Stimulated activated CD4-positive, alpha-beta T cell treated with anti-CD3 and anti-CD28 coated beads, Interleukin-4, amount 100 ng/mL, for 48 hours (primary cell): ENCODE data around the gene TM4SF20.
A peak's percentile ranks its signal among the peaks of the same experiment; 100 is the strongest.
"Not testable (repeated sequence)": the region's sequence is repeated elsewhere in the genome, so short reads cannot be mapped to it uniquely, and the experiment has no call there.

Source experiments
- DNase-seq, 2 donors: peaks; one replicate each; pipeline ENCODE4 v3.0.0-alpha.2; 2020; ENCODE audit warnings: low read depth in 2 of 2

The TM4SF20 gene

DNA sequence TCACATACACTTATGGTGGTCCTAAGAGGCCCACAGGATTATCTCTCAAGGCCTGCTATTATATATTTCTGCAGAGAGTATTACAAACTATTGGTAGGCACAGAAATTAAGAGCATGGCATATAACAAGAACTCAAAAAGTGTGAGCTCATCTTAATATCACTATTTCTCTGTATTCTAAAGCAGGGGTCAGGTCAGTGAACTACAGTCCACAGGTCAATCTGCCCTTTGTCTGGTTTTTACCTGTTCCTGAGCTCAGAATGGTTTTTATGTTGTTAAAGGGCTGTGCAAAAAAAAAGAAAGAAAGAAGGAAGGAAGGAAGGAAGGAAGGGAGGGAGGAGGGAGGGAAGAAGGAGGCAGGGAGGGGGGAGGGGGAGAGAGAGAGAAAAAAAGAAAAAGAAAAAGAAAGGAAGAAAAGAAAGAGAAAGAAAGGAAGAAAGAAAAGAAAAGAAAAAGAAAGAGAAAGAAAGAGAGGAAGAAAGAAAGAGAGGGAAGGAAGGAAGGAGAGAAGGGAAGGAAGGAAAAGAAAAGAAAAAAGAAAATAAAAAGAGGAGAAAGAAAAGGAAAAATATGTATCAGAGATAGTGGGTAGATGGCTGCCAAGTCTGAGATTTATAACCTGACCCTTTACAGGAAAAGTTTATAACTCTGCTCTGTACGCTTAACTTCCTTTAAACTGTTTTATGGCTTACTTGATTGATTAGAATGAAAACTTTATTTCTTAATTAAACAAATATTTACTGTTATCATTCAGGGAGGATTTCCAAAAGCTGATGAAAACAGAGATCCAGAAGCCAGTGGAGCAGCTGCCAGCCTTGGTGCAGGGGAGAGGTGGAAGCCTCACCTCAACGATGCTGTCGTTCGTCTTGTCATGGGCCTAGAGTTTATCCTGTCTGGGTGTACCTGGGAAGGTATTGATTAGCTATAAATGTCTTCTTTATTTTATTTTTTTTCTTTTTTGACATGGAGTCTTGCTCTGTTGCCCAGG, 19.9 kb upstream of the TM4SF20 start:
- DNase-seq = no peak

DNA sequence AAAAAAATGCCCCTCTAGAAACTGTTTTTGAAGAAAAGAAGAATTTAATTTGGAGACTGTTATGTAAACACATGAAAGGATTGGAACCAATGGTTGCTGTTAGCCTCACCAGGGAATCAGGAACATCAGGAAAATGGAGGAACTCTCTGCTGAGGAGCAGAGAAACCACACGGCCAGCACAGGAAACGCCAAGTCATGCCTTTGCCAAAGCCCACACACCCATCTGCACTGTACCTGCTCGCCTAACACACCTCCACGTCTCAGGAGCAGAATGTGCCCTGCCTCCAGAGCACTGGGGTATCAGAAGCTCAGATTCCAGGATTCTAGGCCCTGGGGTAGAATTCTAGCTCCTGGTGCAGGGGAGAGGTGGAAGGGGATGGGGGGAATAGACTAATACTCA, 18.5 kb upstream of the TM4SF20 start:
- DNase-seq = no peak

DNA sequence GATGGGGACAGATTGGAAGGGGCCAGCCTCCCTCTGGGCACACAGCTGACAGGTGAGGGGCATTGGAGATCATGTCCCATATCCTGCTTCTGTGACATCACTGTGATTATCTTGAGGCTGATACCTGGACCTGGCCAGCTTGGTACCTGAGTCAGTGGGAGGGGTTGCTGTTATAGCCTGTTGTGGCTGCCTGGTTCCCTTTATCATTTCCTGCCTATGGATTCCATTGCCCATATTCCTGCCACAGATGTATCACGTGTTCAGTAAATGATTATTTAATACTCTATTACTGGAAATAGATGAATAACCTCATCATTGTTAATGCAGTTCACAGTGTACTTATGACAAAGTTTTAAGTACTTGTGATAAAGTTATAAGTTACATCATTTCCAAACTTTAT, 16.4 kb upstream of the TM4SF20 start:
- no peak for DNase-seq

DNA sequence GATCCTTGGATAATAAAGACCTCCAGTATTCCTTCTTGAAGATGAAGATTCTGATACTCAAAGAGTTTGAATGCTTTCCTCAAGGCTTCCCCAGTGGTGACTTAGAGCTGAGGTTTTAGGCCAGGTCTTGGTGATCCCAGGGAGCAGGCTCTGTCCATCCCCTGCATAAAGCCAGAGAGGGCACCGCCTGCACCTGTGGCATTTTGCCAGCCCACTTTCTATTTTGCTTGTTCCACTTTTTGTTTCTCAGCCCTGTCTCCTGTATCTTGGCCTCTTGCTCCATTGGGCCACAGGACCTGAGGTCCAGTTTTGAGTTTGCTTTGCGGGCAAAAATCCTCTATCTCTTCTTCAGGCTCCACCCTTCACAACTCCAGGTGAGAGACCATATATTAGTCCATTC, 15.3 kb upstream of the TM4SF20 start:
- no peak for DNase-seq

DNA sequence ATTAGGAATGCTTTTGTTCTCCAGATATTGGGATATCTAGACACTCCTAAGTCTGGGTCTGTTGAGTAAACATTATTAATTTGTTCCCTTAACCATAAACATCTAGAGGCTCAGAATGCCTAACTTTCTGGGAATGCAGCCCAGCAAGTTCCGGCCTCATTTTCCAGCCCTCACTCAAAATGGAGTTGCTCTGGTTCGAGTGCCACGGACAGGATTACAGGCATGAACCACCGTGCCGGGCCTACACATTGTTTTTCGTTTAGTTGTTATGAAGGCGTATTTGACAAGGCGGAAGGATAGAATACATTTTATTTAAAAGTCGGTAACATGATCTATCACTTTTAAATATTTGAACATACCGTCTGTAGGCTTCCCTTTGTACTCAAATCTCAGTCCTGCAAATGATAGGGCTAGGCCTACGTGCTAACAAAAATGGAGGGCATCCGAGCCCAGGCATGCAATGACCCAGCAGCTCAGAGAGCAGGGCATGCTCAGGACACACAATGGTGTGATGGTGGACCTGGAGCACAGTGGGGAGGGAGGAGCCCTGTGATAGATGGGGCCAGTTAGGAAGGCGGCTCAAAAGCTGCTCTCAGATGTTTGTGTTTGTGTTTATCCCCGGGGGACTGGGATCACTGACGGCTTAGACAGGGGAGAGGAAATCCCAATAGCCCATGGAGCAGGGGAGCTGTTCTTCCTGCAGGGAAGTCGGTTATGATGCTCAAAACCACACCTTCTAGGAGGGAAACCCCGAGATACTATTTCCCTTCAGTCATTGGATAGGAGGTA, 11.6 kb upstream of the TM4SF20 start:
- DNase-seq = no peak

DNA sequence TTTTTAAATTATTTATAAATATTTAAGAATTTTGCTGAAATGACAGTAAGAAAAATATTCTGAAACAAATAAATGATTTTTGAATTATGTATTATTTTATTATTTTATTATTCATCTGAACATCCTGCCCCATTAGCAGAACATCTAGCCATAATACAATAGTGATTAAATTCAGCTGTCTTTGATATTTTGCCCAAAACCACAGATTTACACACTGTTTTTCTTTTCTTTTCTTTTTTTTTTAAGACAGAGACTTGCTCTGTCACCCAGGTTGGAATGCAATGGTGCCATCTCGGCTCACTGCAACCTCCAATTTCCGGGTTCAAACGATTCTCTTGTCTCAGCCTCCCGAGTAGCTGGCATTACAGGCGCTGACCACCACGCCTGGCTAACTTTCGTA, 10.6 kb upstream of the TM4SF20 start:
- no peak for DNase-seq

DNA sequence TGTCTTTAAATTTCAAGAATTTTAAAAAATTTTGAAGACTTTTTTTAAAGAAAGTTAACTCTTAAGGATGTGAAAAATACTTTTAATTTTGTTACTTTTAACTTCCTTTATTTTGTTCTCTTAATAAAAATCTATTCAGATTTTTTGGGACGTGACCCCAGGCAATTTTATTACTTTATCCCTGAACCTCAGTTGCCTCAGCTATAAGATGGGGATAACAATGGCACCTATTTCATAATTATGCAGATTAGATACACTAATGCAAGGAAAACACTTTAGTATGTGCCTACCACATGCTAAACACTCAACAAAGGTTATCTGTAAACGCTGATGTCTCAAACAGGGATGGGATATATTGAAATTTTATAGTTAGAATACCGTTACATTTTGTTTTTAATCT, 10.1 kb upstream of the TM4SF20 start:
- DNase-seq = no peak

DNA sequence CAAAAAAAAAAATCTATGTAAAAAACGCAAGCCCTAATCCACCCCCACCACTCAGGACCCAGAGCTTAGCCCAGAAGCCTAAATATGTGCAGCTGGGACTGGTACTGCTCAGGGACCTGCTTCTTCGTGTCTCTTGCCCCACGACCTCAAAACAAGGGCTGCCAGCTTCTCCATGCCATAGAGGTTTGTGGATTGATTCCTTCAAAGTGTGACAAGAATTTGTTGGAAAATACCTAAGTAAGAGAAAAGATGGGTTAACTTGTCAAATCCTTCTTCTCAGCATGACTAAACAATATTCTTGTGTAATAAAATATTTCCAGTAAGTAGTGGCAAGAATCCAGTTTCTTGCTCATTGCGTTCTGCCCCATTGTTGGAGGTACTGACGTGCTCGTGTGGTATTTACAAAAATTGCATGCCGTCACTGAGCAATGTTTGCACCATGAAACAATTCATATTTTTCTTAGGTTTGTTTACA, 9.5 kb upstream of the TM4SF20 start:
- DNase-seq = no peak

DNA sequence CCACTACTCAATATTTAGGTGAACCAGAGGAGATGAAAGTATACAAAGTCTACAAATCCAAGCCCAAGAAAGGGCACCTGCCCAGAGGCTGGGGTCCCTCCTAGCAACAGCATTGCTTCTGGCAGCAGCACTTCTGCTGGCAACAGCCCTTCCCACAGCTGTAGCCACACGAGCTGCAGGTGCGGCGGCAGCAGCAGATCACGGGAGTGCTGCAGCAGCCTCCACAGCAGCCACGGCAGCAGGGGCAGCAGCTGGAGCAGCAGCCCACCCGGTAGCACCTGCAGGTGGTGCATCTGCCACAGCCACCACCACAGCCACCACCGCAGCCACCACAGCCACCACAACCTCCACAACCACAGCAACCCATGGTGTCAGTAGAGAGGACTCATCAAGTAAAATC, 8.5 kb upstream of the TM4SF20 start, which contains the start of gene SCYGR1:
Gene SCYGR1, minus strand, starts transcription at position 367 of the 400 bp plus-strand sequence. Its CDS starts 0 bp downstream, at position 367.
- DNase-seq = not testable (repeated sequence)

DNA sequence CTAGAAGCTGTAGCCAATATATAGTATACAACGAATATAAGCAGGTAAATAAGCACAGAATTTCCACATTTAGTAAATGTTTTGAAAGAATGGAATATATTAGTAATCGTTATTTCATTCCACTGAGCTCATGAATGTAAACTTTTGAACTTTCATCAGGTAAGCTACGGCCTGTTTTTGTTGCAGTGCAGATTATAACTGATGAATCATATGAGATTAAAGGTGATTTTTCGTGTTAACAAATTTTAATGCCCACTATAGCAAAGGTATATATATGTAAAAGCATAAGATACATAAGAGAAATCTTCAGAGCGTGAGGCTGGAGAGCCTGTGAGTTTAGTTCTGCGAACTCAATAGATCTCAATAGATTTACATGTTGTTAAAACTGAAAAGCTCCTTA, 7.5 kb upstream of the TM4SF20 start:
- no peak for DNase-seq

DNA sequence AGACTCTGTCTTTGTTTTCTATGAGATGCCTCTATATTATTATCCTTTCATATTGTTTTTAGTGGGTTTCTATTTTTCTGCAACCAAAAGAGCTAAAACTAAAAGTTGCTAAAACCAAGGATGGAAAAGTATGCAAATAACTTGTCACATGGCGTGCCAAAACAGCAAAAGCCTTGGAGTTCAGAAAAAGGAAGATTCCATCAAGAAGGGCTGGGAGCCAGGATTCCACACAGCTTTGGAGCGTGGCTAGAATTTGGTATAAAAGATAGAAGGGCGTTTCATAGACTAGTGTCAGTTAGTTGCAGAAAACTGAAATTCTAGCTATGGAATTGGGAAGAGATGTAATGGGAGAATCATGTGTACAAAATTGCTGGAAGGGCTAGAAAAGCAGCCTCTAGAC, 4.6 kb upstream of the TM4SF20 start:
- no peak for DNase-seq

DNA sequence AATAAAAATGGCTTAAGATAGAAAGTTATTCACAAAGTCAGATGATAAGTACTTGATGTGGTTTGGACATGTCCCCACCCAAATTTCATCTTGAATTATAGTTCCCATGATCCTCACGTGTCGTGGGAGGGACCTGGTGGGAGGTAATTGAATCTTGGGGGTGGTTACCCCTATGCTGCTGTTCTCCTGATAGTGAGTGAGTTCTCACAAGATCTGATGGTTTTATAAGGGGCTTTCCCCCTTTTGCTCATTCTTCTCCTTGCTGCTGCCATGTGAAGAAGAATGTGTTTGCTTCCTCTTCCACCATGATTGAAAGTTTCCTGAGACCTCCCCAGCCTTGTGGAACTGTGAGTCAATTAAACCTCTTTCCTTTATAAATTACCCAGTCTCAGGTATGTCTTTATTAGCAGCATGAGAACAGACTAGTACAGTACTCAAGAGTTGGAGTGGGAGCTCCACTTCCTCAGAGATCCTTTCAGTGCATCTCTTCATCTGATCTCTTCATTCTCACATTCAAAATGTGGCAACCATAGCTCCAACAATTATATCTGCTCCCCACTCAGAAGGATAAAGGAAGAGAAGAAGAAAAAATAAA, 3.2 kb upstream of the TM4SF20 start:
- DNase-seq = not testable (repeated sequence)

DNA sequence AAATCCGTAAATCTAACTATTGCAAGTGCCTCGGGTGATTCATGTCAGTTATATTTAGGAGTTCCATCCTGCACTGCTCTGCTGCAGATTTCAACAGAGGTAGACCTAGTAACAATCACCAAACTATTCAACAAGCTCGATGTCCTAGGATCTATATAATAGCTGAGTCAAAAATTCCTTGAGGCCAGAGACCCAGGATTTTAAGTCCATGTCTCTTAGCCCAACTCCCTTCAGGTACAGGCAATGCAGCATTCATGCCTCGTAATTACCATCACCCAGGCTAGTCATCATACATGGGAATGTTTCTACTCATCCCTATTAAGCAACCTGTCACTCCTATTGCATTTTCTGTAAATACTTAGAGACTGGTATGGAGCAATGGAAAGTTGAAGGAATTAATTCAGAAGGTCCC, 729 bp downstream of the TM4SF20 start:
- DNase-seq = no peak

DNA sequence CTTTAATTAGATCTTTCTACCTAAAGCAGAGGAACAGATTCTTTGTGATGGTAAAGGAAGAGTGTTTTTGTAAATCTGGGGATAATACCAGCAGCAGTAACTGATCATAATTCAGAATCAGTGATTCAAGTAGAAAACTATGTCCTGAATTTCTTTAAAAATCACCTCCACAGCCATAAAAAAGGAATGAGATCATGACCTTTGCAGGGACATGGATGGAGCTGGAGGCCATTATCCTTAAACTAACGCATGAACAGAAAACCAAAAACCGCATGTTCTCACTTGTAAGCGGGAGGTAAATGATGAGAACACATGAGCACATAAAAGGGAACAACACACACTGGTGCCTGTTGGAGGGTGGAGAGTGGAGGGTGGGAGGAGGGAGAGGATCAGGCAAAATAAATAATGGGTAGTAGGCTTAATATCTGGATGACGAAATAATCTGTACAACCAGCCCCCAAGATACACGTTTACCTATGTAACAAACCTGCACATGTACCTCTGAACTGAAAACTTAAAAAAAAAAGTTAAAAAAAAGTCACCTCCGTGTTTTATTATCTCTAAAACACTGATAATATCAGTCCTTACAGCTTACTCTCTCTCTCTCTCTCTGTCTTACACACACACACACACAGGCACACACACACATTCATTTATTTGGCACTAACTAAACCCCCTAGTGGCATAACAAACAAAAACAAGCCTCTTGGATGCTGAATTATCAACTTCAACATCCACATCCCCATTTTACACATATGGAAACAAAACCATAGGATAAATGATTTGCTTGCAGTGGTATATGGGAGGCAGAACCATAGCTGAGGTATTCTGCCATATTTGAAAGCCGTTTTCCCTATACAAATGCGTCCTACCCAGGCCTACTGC, 1.4 kb downstream of the TM4SF20 start:
- DNase-seq = no peak

DNA sequence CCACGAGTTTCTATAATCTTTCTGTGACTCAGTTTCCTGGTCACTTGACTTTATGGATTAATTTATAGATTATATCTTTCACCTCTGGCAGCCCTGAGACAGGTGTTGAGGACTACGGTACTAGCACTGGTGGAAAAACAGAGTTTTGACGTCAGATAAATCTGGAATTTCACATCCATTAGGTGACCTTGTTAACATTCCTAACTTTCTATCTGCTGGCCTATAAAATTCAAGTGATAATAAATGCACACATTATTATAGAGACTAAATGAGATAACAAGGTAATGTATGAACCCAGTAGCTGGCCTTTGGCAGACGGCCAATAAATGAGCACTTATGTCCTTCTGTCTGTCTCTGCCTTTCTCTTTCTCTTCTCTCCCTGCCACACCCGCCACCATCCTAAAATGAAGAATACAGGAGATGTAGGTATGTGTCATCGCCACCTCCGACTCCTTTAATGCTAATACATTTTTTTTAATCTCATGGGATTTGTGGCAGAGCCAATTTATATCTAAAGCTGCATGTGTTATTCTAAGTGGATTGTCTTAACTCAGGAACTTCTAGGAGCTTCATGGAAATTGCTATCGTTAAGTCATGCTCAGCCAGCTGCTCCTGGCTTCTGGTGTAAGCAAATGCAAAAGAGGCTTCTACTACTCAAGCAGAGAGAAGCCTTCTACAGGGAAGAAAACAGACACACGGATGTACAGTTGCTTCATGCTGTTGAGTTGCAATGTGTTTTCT, 2.3 kb downstream of the TM4SF20 start:
- DNase-seq = no peak

DNA sequence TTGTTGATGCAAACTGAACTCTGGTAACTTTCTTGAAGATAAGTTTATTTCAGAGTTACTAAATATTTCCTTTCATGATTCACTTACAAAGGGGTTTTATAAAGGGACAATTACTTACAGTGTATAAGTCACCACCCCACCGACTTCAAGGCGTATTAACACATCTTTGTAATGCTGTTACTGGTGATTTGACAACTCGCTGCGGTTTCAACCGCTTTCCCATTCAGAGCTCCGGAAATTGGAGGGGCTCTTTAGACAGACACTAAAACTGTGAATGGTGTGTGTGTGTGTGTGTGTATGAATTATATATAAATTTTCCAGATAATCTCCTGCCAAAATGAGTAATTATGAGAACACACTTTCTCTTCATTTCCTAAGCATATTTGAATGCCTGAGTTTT, 4.9 kb downstream of the TM4SF20 start:
- peak in 1 of 2 donors; percentile 30 for DNase-seq

DNA sequence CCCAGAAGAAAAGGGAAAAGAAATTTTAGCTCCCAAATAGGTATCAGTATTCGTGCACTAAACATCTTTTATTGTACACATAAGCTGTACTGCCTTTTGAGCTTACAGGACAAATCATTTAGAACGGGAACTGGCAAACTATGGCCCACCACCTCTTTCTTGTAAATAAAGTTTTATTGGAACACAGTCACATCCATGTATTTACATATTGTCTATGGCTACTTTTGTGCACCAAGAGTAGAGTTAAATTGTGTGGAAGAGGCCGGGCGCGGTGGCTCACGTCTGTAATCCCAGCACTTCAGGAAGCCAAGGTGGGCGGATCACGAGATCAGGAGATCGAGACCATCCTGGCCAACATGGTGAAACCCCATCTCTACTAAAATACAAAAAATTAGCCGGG, 5.7 kb downstream of the TM4SF20 start:
- no peak for DNase-seq

DNA sequence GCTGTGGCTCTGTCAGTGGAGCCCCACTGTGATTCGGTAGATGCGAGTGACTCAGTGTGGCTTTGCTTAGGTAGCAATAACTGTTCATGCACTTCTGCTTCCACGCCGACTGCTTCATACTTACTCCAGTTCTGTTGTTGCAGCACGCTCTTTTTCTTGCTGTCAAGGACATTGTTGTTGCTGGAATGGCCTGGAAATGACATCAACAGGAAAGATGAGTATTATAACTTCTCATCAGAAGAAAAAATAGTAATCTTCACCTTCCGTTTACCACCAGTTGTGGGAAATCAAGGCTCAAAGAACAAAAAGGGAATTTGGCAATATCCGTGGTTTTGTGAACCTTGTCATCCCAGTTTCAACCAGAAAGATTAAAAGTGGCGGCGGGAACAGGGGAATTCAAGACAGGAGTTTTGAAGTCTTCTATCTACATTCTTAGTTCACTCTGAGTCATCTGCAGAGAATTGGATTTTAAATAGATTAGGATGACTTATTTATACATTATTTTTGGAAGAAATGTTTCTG, 8.3 kb downstream of the TM4SF20 start:
- DNase-seq = no peak

DNA sequence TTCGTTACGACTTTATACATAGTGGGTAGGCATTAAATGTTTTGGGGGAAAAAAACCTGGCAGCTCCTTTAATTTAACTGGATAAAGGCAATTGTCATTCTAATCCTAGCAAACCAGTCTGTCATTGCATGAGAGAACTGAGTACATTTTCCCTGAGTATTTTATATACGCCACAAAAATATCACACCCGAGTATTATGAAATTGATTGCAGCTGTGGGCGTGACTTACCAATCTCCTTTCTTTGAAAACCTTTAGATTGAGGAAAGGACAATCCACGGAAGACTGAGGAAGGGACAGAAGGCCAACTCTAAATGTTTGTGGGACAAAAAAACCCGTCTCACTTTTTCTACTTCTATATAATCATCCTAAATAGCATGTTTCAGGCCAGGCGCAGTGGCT, 9.0 kb downstream of the TM4SF20 start:
- no peak for DNase-seq

DNA sequence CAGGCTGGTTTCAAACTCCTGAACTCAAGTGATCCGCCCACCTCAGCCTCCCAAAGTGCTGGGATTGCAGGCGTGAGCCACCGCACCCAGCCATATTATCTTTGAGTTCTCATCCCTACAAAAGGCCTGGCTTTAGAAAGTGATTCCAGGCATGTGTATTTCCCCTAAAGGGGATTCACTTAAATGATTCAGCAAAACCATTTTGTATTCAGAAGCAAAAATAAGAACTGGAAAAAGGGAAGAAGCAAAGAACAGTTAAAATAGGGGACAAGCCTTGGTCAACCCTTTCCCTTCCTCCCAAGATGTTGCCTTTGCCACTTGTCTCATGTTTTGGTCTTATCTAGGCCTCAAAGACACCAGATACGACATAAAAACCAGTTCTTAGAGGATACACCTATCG, 10.5 kb downstream of the TM4SF20 start:
- DNase-seq = no peak
